Measurements from ENCODE around the gene BEGAIN. TPM values are rescaled to one million over a fixed set of nuclear protein-coding genes. Genes with fewer than 3 reads are reported as not detected.

The BEGAIN gene
- total and polyA plus RNA-seq, 2 experiments from 2014 or later = 0.11 to 0.65 TPM

DNA sequence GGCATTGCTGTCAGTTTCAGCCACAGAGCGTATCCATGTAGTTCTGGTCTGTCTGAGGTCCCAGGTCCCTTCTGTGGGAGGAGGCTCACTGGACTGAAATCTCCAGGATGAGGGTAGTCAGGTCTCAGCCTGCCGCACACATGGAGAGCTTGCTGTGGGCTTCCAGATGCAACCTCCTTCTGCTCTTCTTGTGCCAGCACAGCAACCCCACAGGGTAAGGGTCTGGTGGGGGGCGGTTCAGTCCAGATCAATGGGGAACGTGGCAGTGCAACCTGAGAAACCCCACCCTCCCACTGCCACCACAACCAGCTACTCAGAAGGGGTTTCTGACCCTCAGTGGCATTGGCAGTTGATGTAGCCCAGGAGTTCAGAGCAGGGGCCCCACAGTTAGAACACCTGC, 61.2 kb downstream of the BEGAIN start:
- Histone ChIP-seq H4K20me1 (ENCODE audit: insufficient read depth) (no peaks in the 10 kb centered on the region), H3K4me1 (ENCODE audit: insufficient read depth) (no peaks in the 10 kb centered on the region), H3K9me2 (ENCODE audit: insufficient read depth) (no peaks in the 10 kb centered on the region), H3K36me3 (ENCODE audit: low read depth) (no peaks in the 10 kb centered on the region; the same call in 1 of the 2 replicates), H3K79me2 (ENCODE audit: insufficient read depth) (no peaks in the 10 kb centered on the region), H3K4me2 (ENCODE audit: unreplicated experiment) (no peak overlapping the region), H3F3A (ENCODE audit: insufficient read depth) (no peaks in the 10 kb centered on the region), H3K27ac (no peak overlapping the region), H3K4me3 (no peak overlapping the region), H2AFZ (no peak overlapping the region), H3K9ac (no peak overlapping the region), H3K27me3 (replicated peaks; ENCODE audit: insufficient read depth) (no peaks in the 10 kb centered on the region), H3K9me3 (ENCODE audit: low read depth) (no peaks in the 10 kb centered on the region)
- 90 to 97% methylated on average over 4 of the region's 4 CpGs for WGBS, 2 experiments (ENCODE audit: low coverage in 1 of 2, low lambda C conversion rate in 2 of 2, missing lambda C conversion rate in 2 of 2)
- in situ Hi-C loops (cut with MboI) = no loop called here
- DNase-seq = no peak
- TF ChIP-seq EZH2 (IDR thresholded peaks at IDR 0.05; ENCODE audit: insufficient read depth, poor library complexity, severe bottlenecking) (no peak), EZH2phosphoT487 (IDR thresholded peaks at IDR 0.05; ENCODE audit: insufficient read depth, low read depth) (no peak)

DNA sequence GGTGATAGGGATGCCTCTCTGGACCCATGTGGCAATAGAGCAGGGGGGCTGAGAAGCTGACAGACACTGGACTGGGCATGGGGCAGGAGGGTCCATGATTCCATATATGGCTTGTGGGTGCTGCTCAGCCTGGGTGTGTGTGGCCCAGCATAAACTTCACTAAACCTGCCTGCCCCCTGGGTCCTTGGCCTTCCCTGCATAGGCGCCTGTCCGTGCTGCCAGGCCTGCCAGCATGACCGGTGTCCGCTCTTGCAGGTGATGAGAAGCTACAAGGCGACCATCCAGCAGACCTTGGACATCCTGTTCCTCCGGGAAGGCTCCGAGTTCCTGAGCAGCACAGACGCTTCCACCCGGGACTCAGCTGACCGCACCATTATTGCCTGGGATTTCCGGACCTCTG, 61.6 kb downstream of the BEGAIN start:
- Histone ChIP-seq H3K79me2 (ENCODE audit: insufficient read depth) (no peaks in the 10 kb centered on the region), H2AFZ (no peak overlapping the region), H3K9me3 (ENCODE audit: low read depth) (no peaks in the 10 kb centered on the region), H3K36me3 (ENCODE audit: low read depth) (no peaks in the 10 kb centered on the region; the same call in 1 of the 2 replicates), H3K4me2 (ENCODE audit: unreplicated experiment) (no peak overlapping the region), H3K27ac (no peak overlapping the region), H3K9me2 (ENCODE audit: insufficient read depth) (no peaks in the 10 kb centered on the region), H3K9ac (no peak overlapping the region), H4K20me1 (ENCODE audit: insufficient read depth) (no peaks in the 10 kb centered on the region), H3K4me3 (no peak overlapping the region), H3K27me3 (replicated peaks; ENCODE audit: insufficient read depth) (no peaks in the 10 kb centered on the region), H3K4me1 (ENCODE audit: insufficient read depth) (no peaks in the 10 kb centered on the region), H3F3A (ENCODE audit: insufficient read depth) (no peaks in the 10 kb centered on the region)
- TF ChIP-seq EZH2phosphoT487 (IDR thresholded peaks at IDR 0.05; ENCODE audit: insufficient read depth, low read depth) = no peak
- in situ Hi-C loops (cut with MboI) = no loop called here
- 90 to 93% methylated on average over 11 of the region's 11 CpGs for WGBS, 2 experiments (ENCODE audit: low coverage in 1 of 2, low lambda C conversion rate in 2 of 2, missing lambda C conversion rate in 2 of 2)
- no peak for DNase-seq

DNA sequence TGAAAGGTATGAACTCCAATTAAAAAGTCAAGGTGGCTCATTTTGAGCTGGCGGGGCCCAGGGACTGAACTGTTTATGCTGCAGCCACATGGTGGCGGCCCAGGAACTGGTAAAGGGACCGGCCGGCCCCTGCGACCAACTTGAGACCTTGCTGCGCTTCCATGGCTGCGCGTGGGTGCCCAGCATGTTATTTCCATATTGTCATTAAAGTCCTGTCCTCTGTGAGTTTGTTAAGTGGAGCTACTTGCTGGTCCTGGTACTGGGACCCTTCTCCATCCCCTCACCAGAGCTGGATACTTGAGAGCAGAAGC, 62.3 kb downstream of the BEGAIN start:
- H3K4me1 ChIP-seq (ENCODE audit: insufficient read depth) = no peaks in the 10 kb centered on the region
- peak; percentile 47 for DNase-seq
- H3K4me3 ChIP-seq = no peak overlapping the region
- H3K36me3 ChIP-seq (ENCODE audit: low read depth) = no peaks in the 10 kb centered on the region; the same call in 1 of the 2 replicates
- no peaks in the 10 kb centered on the region for H4K20me1 ChIP-seq (ENCODE audit: insufficient read depth)
- H3K9me2 ChIP-seq (ENCODE audit: insufficient read depth) = no peaks in the 10 kb centered on the region
- no peak overlapping the region for H2AFZ ChIP-seq
- no peak overlapping the region for H3K4me2 ChIP-seq (ENCODE audit: unreplicated experiment)
- no peaks in the 10 kb centered on the region for H3K9me3 ChIP-seq (ENCODE audit: low read depth)
- H3F3A ChIP-seq (ENCODE audit: insufficient read depth) = no peaks in the 10 kb centered on the region
- in situ Hi-C loops (cut with MboI) = no loop called here
- H3K79me2 ChIP-seq (ENCODE audit: insufficient read depth) = no peaks in the 10 kb centered on the region
- WGBS, 2 experiments (ENCODE audit: low coverage in 1 of 2, low lambda C conversion rate in 2 of 2, missing lambda C conversion rate in 2 of 2) = 71 to 73% methylated on average over 8 of the region's 8 CpGs
- H3K27me3 ChIP-seq (replicated peaks; ENCODE audit: insufficient read depth) = no peaks in the 10 kb centered on the region
- no peak overlapping the region for H3K9ac ChIP-seq
- H3K27ac ChIP-seq = no peak overlapping the region
- TF ChIP-seq EZH2 (IDR thresholded peaks at IDR 0.05; ENCODE audit: insufficient read depth, poor library complexity, severe bottlenecking) (no peak), EZH2phosphoT487 (IDR thresholded peaks at IDR 0.05; ENCODE audit: insufficient read depth, low read depth) (no peak)

DNA sequence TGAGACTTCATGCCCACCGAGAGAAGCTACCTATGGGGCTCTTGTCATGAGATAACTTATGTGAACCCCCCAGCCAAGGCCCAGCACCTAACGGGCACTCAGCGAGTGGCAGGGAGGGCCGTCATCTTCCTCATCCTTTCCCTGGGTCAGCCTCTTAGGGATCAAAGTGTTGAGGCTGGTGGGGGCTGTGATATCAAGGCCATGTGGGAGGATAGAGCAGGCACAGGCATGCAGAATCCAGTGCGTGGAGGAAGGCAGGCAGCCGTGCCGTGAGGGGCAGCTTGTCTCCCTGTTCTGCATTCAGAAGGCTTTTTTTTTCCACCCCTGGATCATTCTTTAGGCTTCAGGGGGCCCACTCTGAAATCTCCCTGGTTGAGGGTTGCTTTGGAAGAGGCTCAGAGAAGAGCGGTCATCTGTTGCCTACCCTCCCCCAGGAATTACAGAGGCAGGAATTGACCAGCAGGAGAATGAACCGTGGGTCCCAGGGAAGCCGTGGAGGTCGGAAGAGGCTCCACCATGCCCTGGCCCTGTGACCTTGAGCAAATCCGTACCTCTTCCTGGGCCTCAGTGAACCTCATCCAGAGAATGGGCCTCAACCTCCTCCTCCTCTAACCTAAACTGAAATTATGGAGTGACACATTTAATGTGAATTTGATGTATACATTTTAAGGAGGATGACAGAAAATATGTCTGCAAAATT, 62.8 kb downstream of the BEGAIN start:
- Histone ChIP-seq H2AFZ (no peak overlapping the region), H3K4me1 (ENCODE audit: insufficient read depth) (no peaks in the 10 kb centered on the region), H3K27ac (no peak overlapping the region), H3K36me3 (ENCODE audit: low read depth) (no peaks in the 10 kb centered on the region; the same call in 1 of the 2 replicates), H3K9me2 (ENCODE audit: insufficient read depth) (no peaks in the 10 kb centered on the region), H4K20me1 (ENCODE audit: insufficient read depth) (no peaks in the 10 kb centered on the region), H3K9me3 (ENCODE audit: low read depth) (no peaks in the 10 kb centered on the region), H3K9ac (no peak overlapping the region), H3K79me2 (ENCODE audit: insufficient read depth) (no peaks in the 10 kb centered on the region), H3K4me2 (ENCODE audit: unreplicated experiment) (no peak overlapping the region), H3K27me3 (replicated peaks; ENCODE audit: insufficient read depth) (no peaks in the 10 kb centered on the region), H3F3A (ENCODE audit: insufficient read depth) (no peaks in the 10 kb centered on the region), H3K4me3 (no peak overlapping the region)
- TF ChIP-seq EZH2 (IDR thresholded peaks at IDR 0.05; ENCODE audit: insufficient read depth, poor library complexity, severe bottlenecking) (no peak), EZH2phosphoT487 (IDR thresholded peaks at IDR 0.05; ENCODE audit: insufficient read depth, low read depth) (no peak)
- WGBS, 2 experiments (ENCODE audit: low coverage in 1 of 2, low lambda C conversion rate in 2 of 2, missing lambda C conversion rate in 2 of 2) = 68 to 74% methylated on average over 12 of the region's 12 CpGs
- in situ Hi-C loops (cut with MboI) = no loop called here
- no peak for DNase-seq

DNA sequence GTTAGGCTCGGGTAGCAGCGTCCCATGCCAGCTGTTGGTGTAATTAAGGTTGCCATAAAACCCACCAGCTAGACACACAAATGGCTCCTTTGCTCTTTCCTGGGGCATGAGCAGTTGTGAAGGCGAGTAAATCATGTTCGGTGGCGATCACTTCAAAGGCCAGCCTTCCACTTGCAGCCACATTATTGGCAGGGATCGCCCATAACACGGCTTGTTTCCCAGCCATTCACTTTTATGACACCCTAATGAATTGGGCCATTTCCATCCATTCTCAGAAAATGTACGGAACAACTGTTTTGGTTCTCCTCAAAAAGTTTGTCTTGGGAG, 63.4 kb downstream of the BEGAIN start:
- in situ Hi-C loops (cut with MboI) = no loop called here
- H3K27me3 ChIP-seq (replicated peaks; ENCODE audit: insufficient read depth) = no peaks in the 10 kb centered on the region
- no peaks in the 10 kb centered on the region for H3K9me2 ChIP-seq (ENCODE audit: insufficient read depth)
- no peak overlapping the region for H3K4me2 ChIP-seq (ENCODE audit: unreplicated experiment)
- no peak overlapping the region for H2AFZ ChIP-seq
- no peak for DNase-seq
- H3K9me3 ChIP-seq (ENCODE audit: low read depth) = no peaks in the 10 kb centered on the region
- H3K4me3 ChIP-seq = no peak overlapping the region
- H3K27ac ChIP-seq = no peak overlapping the region
- no peak overlapping the region for H3K9ac ChIP-seq
- H4K20me1 ChIP-seq (ENCODE audit: insufficient read depth) = no peaks in the 10 kb centered on the region
- no peak for TF ChIP-seq EZH2 (IDR thresholded peaks at IDR 0.05; ENCODE audit: insufficient read depth, poor library complexity, severe bottlenecking)
- H3K79me2 ChIP-seq (ENCODE audit: insufficient read depth) = no peaks in the 10 kb centered on the region
- 85 to 86% methylated on average over 8 of the region's 8 CpGs for WGBS, 2 experiments (ENCODE audit: low coverage in 1 of 2, low lambda C conversion rate in 2 of 2, missing lambda C conversion rate in 2 of 2)
- no peaks in the 10 kb centered on the region for H3F3A ChIP-seq (ENCODE audit: insufficient read depth)
- H3K4me1 ChIP-seq (ENCODE audit: insufficient read depth) = no peaks in the 10 kb centered on the region
- no peaks in the 10 kb centered on the region; the same call in 1 of the 2 replicates for H3K36me3 ChIP-seq (ENCODE audit: low read depth)

All from GM23248 (cell line).